HEK293 (cell line): Measurements from ENCODE around the gene SIN3A.
A peak's percentile ranks its signal among the peaks of the same experiment; 100 is the strongest.

ENCODE experiments used
- ATF2 ChIP-seq: fragments of 450-650 bp; formaldehyde crosslinking; IDR thresholded peaks from 2 replicates; pipeline ENCODE4 v1.5.1; 2016; ENCODE audit warnings: missing biosample characterization, missing genetic modification characterization, low read depth
- HOXC10 ChIP-seq: sonication (generic); formaldehyde crosslinking; IDR thresholded peaks from 2 replicates; pipeline ENCODE4 v1.8.1; 2023; ENCODE audit warnings: mild to moderate bottlenecking, missing genetic modification reagents
- MEIS1 ChIP-seq: sonication (generic); formaldehyde crosslinking; IDR thresholded peaks from 2 replicates; pipeline ENCODE4 v1.8.1; 2022; ENCODE audit warnings: missing genetic modification reagents, mild to moderate bottlenecking, borderline replicate concordance
- PRDM10 ChIP-seq: fragments of 450-650 bp; formaldehyde crosslinking; IDR thresholded peaks from 2 replicates; pipeline ENCODE4 v1.5.1; 2016; ENCODE audit warnings: missing biosample characterization, missing genetic modification characterization
- SETDB1 ChIP-seq: IDR thresholded peaks from one replicate; pipeline ENCODE4 v1.6.1; 2017; ENCODE audit warnings: mild to moderate bottlenecking, low read length, moderate library complexity, mixed read lengths; ENCODE audit not compliant: insufficient read length
- SP7 ChIP-seq: fragments of 450-650 bp; formaldehyde crosslinking; IDR thresholded peaks from 2 replicates; pipeline ENCODE4 v1.5.1; 2016; ENCODE audit warnings: missing biosample characterization, missing genetic modification characterization
- ZBTB10 ChIP-seq: fragments of 450-650 bp; formaldehyde crosslinking; IDR thresholded peaks from 2 replicates; pipeline ENCODE4 v1.5.1; 2016; ENCODE audit warnings: missing biosample characterization, missing genetic modification characterization
- ZBTB7A ChIP-seq: fragments of 450-650 bp; formaldehyde crosslinking; IDR thresholded peaks from 2 replicates; pipeline ENCODE4 v1.5.1; 2016; ENCODE audit warnings: low read depth, missing biosample characterization, missing genetic modification characterization
- ZEB2 ChIP-seq: fragments of 450-650 bp; formaldehyde crosslinking; IDR thresholded peaks from 2 replicates; pipeline ENCODE4 v1.5.1; 2016; ENCODE audit warnings: missing biosample characterization, missing genetic modification characterization
- ZNF112 ChIP-seq: fragments of 450-650 bp; formaldehyde crosslinking; IDR thresholded peaks from 2 replicates; pipeline ENCODE4 v1.5.0; 2017; ENCODE audit warnings: missing biosample characterization, missing genetic modification characterization
- ZNF174 ChIP-seq: fragments of 450-650 bp; formaldehyde crosslinking; IDR thresholded peaks from 2 replicates; pipeline ENCODE4 v1.5.0; 2017; ENCODE audit warnings: missing biosample characterization, mild to moderate bottlenecking, missing genetic modification characterization
- ZNF184 ChIP-seq: fragments of 450-650 bp; IDR thresholded peaks from 2 replicates; pipeline ENCODE4 v1.5.1; 2018; ENCODE audit warnings: missing biosample characterization, mild to moderate bottlenecking, missing genetic modification characterization
- ZNF223 ChIP-seq: fragments of 450-650 bp; formaldehyde crosslinking; IDR thresholded peaks from 2 replicates; pipeline ENCODE4 v1.5.1; 2016; ENCODE audit warnings: missing biosample characterization, missing genetic modification characterization
- ZNF266 ChIP-seq: fragments of 450-650 bp; formaldehyde crosslinking; IDR thresholded peaks from 2 replicates; pipeline ENCODE4 v1.5.1; 2016; ENCODE audit warnings: missing biosample characterization, missing genetic modification characterization, low read depth
- ZNF354C ChIP-seq: fragments of 450-650 bp; formaldehyde crosslinking; IDR thresholded peaks from 2 replicates; pipeline ENCODE4 v1.5.1; 2016; ENCODE audit warnings: missing biosample characterization, missing genetic modification characterization, low read depth, borderline replicate concordance
- ZNF394 ChIP-seq: fragments of 450-650 bp; formaldehyde crosslinking; IDR thresholded peaks from 2 replicates; pipeline ENCODE4 v1.5.1; 2016; ENCODE audit warnings: missing biosample characterization, missing genetic modification characterization, mild to moderate bottlenecking, moderate library complexity, borderline replicate concordance
- ZNF433 ChIP-seq: fragments of 450-650 bp; formaldehyde crosslinking; IDR thresholded peaks from 2 replicates; pipeline ENCODE4 v1.5.1; 2016; ENCODE audit warnings: missing biosample characterization, missing genetic modification characterization, low read depth
- ZNF473 ChIP-seq: fragments of 450-650 bp; formaldehyde crosslinking; IDR thresholded peaks from 2 replicates; pipeline ENCODE4 v1.5.1; 2017; ENCODE audit warnings: missing biosample characterization, missing genetic modification characterization
- ZNF510 ChIP-seq: fragments of 450-650 bp; formaldehyde crosslinking; IDR thresholded peaks from 2 replicates; pipeline ENCODE4 v1.5.1; 2018; ENCODE audit warnings: mild to moderate bottlenecking, missing genetic modification characterization, missing biosample characterization; ENCODE audit not compliant: insufficient replicate concordance
- ZNF529 ChIP-seq: fragments of 450-650 bp; formaldehyde crosslinking; IDR thresholded peaks from 2 replicates; pipeline ENCODE4 v1.5.1; 2017; ENCODE audit warnings: missing genetic modification characterization, missing biosample characterization; ENCODE audit not compliant: insufficient replicate concordance
- ZNF600 ChIP-seq: fragments of 450-650 bp; formaldehyde crosslinking; IDR thresholded peaks from 2 replicates; pipeline ENCODE4 v1.5.1; 2016; ENCODE audit warnings: missing biosample characterization, missing genetic modification characterization
- ZNF704 ChIP-seq: fragments of 450-650 bp; formaldehyde crosslinking; IDR thresholded peaks from 2 replicates; pipeline ENCODE4 v1.5.1; 2016; ENCODE audit warnings: missing biosample characterization, missing genetic modification characterization
- ZNF777 ChIP-seq: fragments of 450-650 bp; formaldehyde crosslinking; IDR thresholded peaks from 2 replicates; pipeline ENCODE4 v1.5.1; 2017; ENCODE audit warnings: missing biosample characterization, missing genetic modification characterization, borderline replicate concordance
- ZNF785 ChIP-seq: fragments of 450-650 bp; formaldehyde crosslinking; IDR thresholded peaks from 2 replicates; pipeline ENCODE4 v1.5.1; 2016; ENCODE audit warnings: missing biosample characterization, missing genetic modification characterization
- ZNF791 ChIP-seq: fragments of 450-650 bp; formaldehyde crosslinking; IDR thresholded peaks from 2 replicates; pipeline ENCODE4 v1.5.1; 2016; ENCODE audit warnings: missing biosample characterization, missing genetic modification characterization
- ZNF837 ChIP-seq: fragments of 450-650 bp; formaldehyde crosslinking; IDR thresholded peaks from 2 replicates; pipeline ENCODE4 v1.5.1; 2016; ENCODE audit warnings: missing biosample characterization, missing genetic modification characterization
- ZSCAN5A ChIP-seq: fragments of 450-650 bp; formaldehyde crosslinking; IDR thresholded peaks from 2 replicates; pipeline ENCODE4 v1.5.1; 2016; ENCODE audit warnings: missing biosample characterization, missing genetic modification characterization
- ZXDB ChIP-seq: fragments of 450-650 bp; formaldehyde crosslinking; IDR thresholded peaks from 2 replicates; pipeline ENCODE4 v1.5.1; 2016; ENCODE audit warnings: missing biosample characterization, missing genetic modification characterization
- TF ChIP-seq, protein P1 (sequence below): fragments of 450-650 bp; formaldehyde crosslinking; IDR thresholded peaks from 2 replicates; pipeline ENCODE4 v1.5.1; 2016; ENCODE audit warnings: missing biosample characterization, missing genetic modification characterization

Gene SIN3A

DNA sequence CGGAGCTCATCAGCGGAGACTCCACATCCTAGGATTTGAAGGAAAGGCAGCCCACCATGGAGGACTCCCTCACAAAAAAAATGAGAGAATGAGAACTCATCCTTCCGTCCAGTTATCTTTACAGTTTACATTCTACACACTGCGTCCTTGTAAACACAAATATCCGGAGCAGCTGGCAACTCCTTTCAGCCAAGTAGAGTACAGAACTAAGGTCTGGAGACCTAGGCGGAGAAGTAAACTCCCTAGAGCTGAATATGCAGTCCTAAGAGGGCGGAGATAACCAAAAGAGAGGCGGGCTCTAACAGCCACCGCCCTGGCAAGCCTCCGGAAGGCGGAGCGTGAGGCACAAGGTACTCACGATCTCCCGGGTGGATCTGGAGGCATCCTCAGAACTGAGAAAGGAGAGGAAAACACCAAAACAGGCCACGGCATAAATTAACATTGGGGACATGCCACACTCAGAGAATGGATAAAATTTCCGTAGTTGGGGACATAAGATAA lies 924 bp upstream of the SIN3A start (continued):
- TF ChIP-seq ATF2 (no peak), ZNF354C (tag by site-specific recombination) (no peak), ZNF600 (tag by site-specific recombination) (peak; percentile 87), SETDB1 (no peak), ZNF704 (tag by site-specific recombination) (no peak), ZNF266 (no peak), ZEB2 (tag by site-specific recombination) (peak; percentile 15; the same call in 1 of the 2 replicates), ZSCAN5A (no peak), ZBTB7A (tag by site-specific recombination) (no peak), ZNF184 (peak; percentile 69), ZNF112 (no peak), ZXDB (tag by site-specific recombination) (peak; percentile 50; the same call in 1 of the 2 replicates), ZNF223 (tag by site-specific recombination) (no peak), ZNF510 (tag by site-specific recombination) (no peak), ZNF791 (tag by site-specific recombination) (no peak), ZNF473 (tag by site-specific recombination) (no peak), MEIS1 (CRISPR knock-in tag) (no peak), ZNF785 (no peak; the same call in 1 of the 2 replicates), ZNF433 (no peak), PRDM10 (tag by site-specific recombination) (peak; percentile 90), ZBTB10 (no peak), ZNF529 (tag by site-specific recombination) (no peak), HOXC10 (CRISPR knock-in tag) (no peak), ZNF777 (no peak), ZNF837 (no peak), ZNF174 (tag by site-specific recombination) (no peak), ZNF394 (tag by site-specific recombination) (peak; percentile 56; the same call in 1 of the 2 replicates), SP7 (tag by site-specific recombination) (0 out of 2 replicates have a peak, but pooled peaks have one; percentile 35)
- TF ChIP-seq, protein P1, sequence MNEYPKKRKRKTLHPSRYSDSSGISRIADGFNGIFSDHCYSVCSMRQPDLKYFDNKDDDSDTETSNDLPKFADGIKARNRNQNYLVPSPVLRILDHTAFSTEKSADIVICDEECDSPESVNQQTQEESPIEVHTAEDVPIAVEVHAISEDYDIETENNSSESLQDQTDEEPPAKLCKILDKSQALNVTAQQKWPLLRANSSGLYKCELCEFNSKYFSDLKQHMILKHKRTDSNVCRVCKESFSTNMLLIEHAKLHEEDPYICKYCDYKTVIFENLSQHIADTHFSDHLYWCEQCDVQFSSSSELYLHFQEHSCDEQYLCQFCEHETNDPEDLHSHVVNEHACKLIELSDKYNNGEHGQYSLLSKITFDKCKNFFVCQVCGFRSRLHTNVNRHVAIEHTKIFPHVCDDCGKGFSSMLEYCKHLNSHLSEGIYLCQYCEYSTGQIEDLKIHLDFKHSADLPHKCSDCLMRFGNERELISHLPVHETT (tag by site-specific recombination): peak; percentile 32; the same call in 1 of the 2 replicates
